HCT116 (cell line): ENCODE results near the gene ZNF287. TPM values are rescaled to one million over a fixed set of nuclear protein-coding genes. Genes with fewer than 3 reads are reported as not detected.

Experiments used
- ATAC-seq: fragments of 200-7000 bp; cut with Tn5 transposase; 2 replicates; pipeline ENCODE4 v1.9.1; 2020; ENCODE audit warnings: mild to moderate bottlenecking, moderate library complexity
- BruUV-seq: library from RNA; stranded (reverse); fragments of 400-500 nt; replicated peaks from 2 replicates; lab custom pipeline; 2021; lab: Mats Ljungman, UMichigan
- CTCF ChIA-PET: fragments of 300-600 bp; sonication (Branson Sonifier 250); formaldehyde crosslinking; loops from one replicate; lab custom pipeline; 2021; ENCODE audit warnings: antibody characterized with exemption; lab: Charles Lee
- POLR2A ChIA-PET: fragments of 300-600, 350-600 bp; sonication (Branson Sonifier 250); formaldehyde crosslinking; loops from one replicate; lab custom pipeline; 2021; ENCODE audit warnings: antibody characterized with exemption; lab: Charles Lee
- RAD21 ChIA-PET, 2 experiments: fragments of 300-600 bp; sonication (Branson Sonifier 250); formaldehyde crosslinking; loops; one replicate each; lab custom pipeline; 2023; ENCODE audit warnings: low total read pairs in 2 of 2; ENCODE audit not compliant: uncharacterized antibody in 2 of 2, unreplicated experiment in 2 of 2, low non-redundant PET in 1 of 2; lab: Charles Lee
- DNase-seq: peaks from one replicate; pipeline ENCODE4 v3.0.0-alpha.2; 2010; ENCODE audit warnings: low read depth, low spot score
- H2AFZ ChIP-seq: fragments of 200-600 bp; shearing (Covaris generic), sonication (generic); 2 replicates; pipeline ENCODE4 v1.6.1; 2017; ENCODE audit warnings: low read depth, mixed run types, mixed read lengths, antibody characterized with exemption, low read length; ENCODE audit not compliant: poor library complexity, severe bottlenecking
- H3K27ac ChIP-seq: 2 replicates; pipeline ENCODE4 v1.5.1; 2012; ENCODE audit warnings: low read depth, low read length
- H3K27me3 ChIP-seq: fragments of 200-600 bp; sonication (generic); 2 replicates; pipeline ENCODE4 v1.6.1; 2016; ENCODE audit warnings: mixed run types, low read length, mixed read lengths; ENCODE audit not compliant: insufficient read depth
- H3K36me3 ChIP-seq, 2 experiments: fragments of 200-500 bp in 1 of 2; fragments of 200-600 bp in 1 of 2; sonication (Bioruptor generic) in 1 of 2; sonication (generic) in 1 of 2; 2 replicates each; pipeline versions ENCODE4 v1.5.1 to v1.6.1; 2014 to 2016; ENCODE audit warnings: low read length in 2 of 2, inconsistent platforms in 1 of 2, mixed read lengths in 1 of 2, mixed run types in 1 of 2; ENCODE audit not compliant: insufficient read depth in 2 of 2, control insufficient read depth in 1 of 2
- H3K4me1 ChIP-seq, 2 experiments: fragments of 200-600 bp in 1 of 2; sonication (generic) in 1 of 2; 2 replicates each; pipeline versions ENCODE4 v1.5.1 to v1.6.1; 2012 to 2017; ENCODE audit warnings: low read length in 2 of 2, inconsistent platforms in 1 of 2, mild to moderate bottlenecking in 1 of 2, mixed read lengths in 1 of 2, mixed run types in 1 of 2, moderate library complexity in 1 of 2; ENCODE audit not compliant: insufficient read depth in 2 of 2, control insufficient read depth in 1 of 2
- H3K4me2 ChIP-seq: fragments of 200-600 bp; sonication (generic); 2 replicates; pipeline ENCODE4 v1.6.1; 2017; ENCODE audit warnings: mixed run types, low read length, mixed read lengths
- H3K4me3 ChIP-seq, 2 experiments: fragments of 200-600 bp in 1 of 2; sonication (generic) in 1 of 2; replicated peaks in 1 of 2; 2 replicates each; pipeline ENCODE4 v1.5.1; 2011 to 2016; ENCODE audit warnings: low read length in 2 of 2, control low read depth in 1 of 2, low read depth in 1 of 2, mild to moderate bottlenecking in 1 of 2, mixed read lengths in 1 of 2, mixed run types in 1 of 2
- H3K79me2 ChIP-seq: fragments of 200-600 bp; sonication (generic); 2 replicates; pipeline ENCODE4 v1.6.1; 2017; ENCODE audit warnings: mild to moderate bottlenecking, mixed run types, low read length, moderate library complexity, mixed read lengths; ENCODE audit not compliant: insufficient read depth
- H3K9ac ChIP-seq: fragments of 200-600 bp; sonication (generic); 2 replicates; pipeline ENCODE4 v1.6.1; 2016; ENCODE audit warnings: low read length, mixed read lengths
- H3K9me2 ChIP-seq: fragments of 200-600 bp; sonication (generic), shearing (Covaris generic); 2 replicates; pipeline ENCODE4 v1.6.1; 2017; ENCODE audit warnings: mixed run types, mild to moderate bottlenecking, moderate library complexity; ENCODE audit not compliant: insufficient read depth
- H3K9me3 ChIP-seq, 2 experiments: fragments of 200-500 bp in 1 of 2; fragments of 200-600 bp in 1 of 2; sonication (Bioruptor generic) in 1 of 2; sonication (generic) in 1 of 2; 2 replicates each; pipeline ENCODE4 v1.6.1; 2014 to 2017; ENCODE audit warnings: low read length in 2 of 2, mixed read lengths in 2 of 2, inconsistent platforms in 1 of 2, low read depth in 1 of 2, mild to moderate bottlenecking in 1 of 2, mixed run types in 1 of 2, moderate library complexity in 1 of 2; ENCODE audit not compliant: control insufficient read depth in 1 of 2, insufficient read depth in 1 of 2
- H4K20me1 ChIP-seq: fragments of 200-600 bp; sonication (generic), shearing (Covaris generic); 2 replicates; pipeline ENCODE4 v1.6.1; 2017; ENCODE audit warnings: mixed run types, mild to moderate bottlenecking, moderate library complexity; ENCODE audit not compliant: insufficient read depth
- ATF3 ChIP-seq: IDR thresholded peaks from 2 replicates; pipeline ENCODE4 v1.6.1; 2012
- CBX3 ChIP-seq: IDR thresholded peaks from 2 replicates; pipeline ENCODE4 v1.6.1; 2012; ENCODE audit warnings: low read depth
- CTCF ChIP-seq, 3 experiments: fragments of 200-600 bp in 1 of 3; sonication (generic) in 1 of 3; IDR thresholded peaks in 2 of 3; conservative IDR thresholded peaks in 1 of 3; 2 replicates each; pipeline ENCODE4 v1.5.1; 2012 to 2017; ENCODE audit warnings: low read depth in 2 of 3, low read length in 2 of 3, antibody characterized with exemption in 1 of 3, borderline replicate concordance in 1 of 3, control low read depth in 1 of 3, mild to moderate bottlenecking in 1 of 3, mixed read lengths in 1 of 3, mixed run types in 1 of 3, moderate library complexity in 1 of 3; ENCODE audit not compliant: insufficient read depth in 1 of 3
- EGR1 ChIP-seq: IDR thresholded peaks from 2 replicates; pipeline ENCODE4 v1.6.1; 2012; ENCODE audit warnings: low read depth
- ELF1 ChIP-seq: IDR thresholded peaks from 2 replicates; pipeline ENCODE4 v1.6.1; 2012; ENCODE audit warnings: low read depth, borderline replicate concordance
- EZH2 ChIP-seq: fragments of 200-600 bp; sonication (generic); IDR thresholded peaks from 2 replicates; pipeline ENCODE4 v1.6.1; 2017; ENCODE audit warnings: antibody characterized with exemption, mixed run types
- JUND ChIP-seq: IDR thresholded peaks from 2 replicates; pipeline ENCODE4 v1.6.1; 2012
- POLR2AphosphoS5 ChIP-seq: IDR thresholded peaks from 2 replicates; pipeline ENCODE4 v1.6.1; 2011; ENCODE audit warnings: mild to moderate bottlenecking, low read depth, low read length, moderate library complexity
- RAD21 ChIP-seq: IDR thresholded peaks from 2 replicates; pipeline ENCODE4 v1.6.1; 2012; ENCODE audit warnings: low read depth, mild to moderate bottlenecking
- SP1 ChIP-seq: IDR thresholded peaks from 2 replicates; pipeline ENCODE4 v1.6.1; 2012; ENCODE audit warnings: low read depth
- TCF7L2 ChIP-seq: IDR thresholded peaks from 2 replicates; pipeline ENCODE4 v1.7.0; 2011; ENCODE audit warnings: borderline replicate concordance, inconsistent platforms; ENCODE audit not compliant: insufficient read depth, insufficient read length; ENCODE audit errors: extremely low read depth
- ZBTB33 ChIP-seq: IDR thresholded peaks from 2 replicates; pipeline ENCODE4 v1.6.1; 2011; ENCODE audit warnings: mild to moderate bottlenecking, low read length, moderate library complexity; ENCODE audit not compliant: insufficient replicate concordance; ENCODE audit errors: extremely low read depth
- ZFX ChIP-seq: fragments of 450-650 bp; IDR thresholded peaks from 2 replicates; pipeline ENCODE4 v1.6.1; 2017
- ZNF274 ChIP-seq: fragments of 200-500 bp; sonication (Bioruptor generic); IDR thresholded peaks from 2 replicates; pipeline ENCODE4 v1.6.1; 2014; ENCODE audit warnings: mild to moderate bottlenecking, low read depth, low read length, inconsistent platforms
- intact Hi-C: fragments of 100-400 bp; cut with micrococcal nuclease; formaldehyde crosslinking; loops from 2 replicates; pipeline ENCODE4 v1.10.0; 2022
- total RNA-seq: library from RNA; stranded (reverse); gene quantifications from one replicate; pipeline ENCODE4 v1.2.1, GENCODE V29; 2021; ENCODE audit not compliant: unreplicated experiment

The ZNF287 gene
- total RNA-seq, 1 experiment from 2014 or later: not detected

GRCh38 chr17:16534236-16534635 lies 34.8 kb downstream of the ZNF287 start:
- H3K27me3 ChIP-seq: no peaks in the 10 kb centered on the region
- ChIA-PET CTCF (no interaction called here), POLR2A (no interaction called here), RAD21 (no interaction called here)
- no peaks in the 10 kb centered on the region for H3K79me2 ChIP-seq
- intact Hi-C loops: no loop called here
- H2AFZ ChIP-seq: no peak overlapping the region
- peaks cover 0 to 5% of the 10 kb centered on the region in 2 experiments; a peak in 1 of 4 replicates for H3K4me1 ChIP-seq
- no peak for DNase-seq
- no peak overlapping the region for H3K27ac ChIP-seq
- H3K9me3 ChIP-seq: 0 out of 4 replicates have a peak, but pooled peaks cover 0 to under 1% of the 10 kb centered on the region in 2 experiments
- TF ChIP-seq SP1 (no peak), ZBTB33 (no peak), JUND (no peak), ZNF274 (no peak), CTCF (IDR thresholded peaks at IDR 0.05 in 2 of 3, conservative IDR thresholded peaks at IDR 0.05 in 1 of 3; ENCODE audit: borderline replicate concordance in 1 of 3, insufficient read depth in 1 of 3, low read depth in 2 of 3, low read length in 2 of 3) (no peak), ATF3 (no peak), EZH2 (no peak), EGR1 (no peak), ELF1 (no peak), CBX3 (no peak), POLR2AphosphoS5 (no peak), ZFX (no peak), RAD21 (no peak), TCF7L2 (no peak)
- H3K9me2 ChIP-seq: no peaks in the 10 kb centered on the region
- H3K9ac ChIP-seq: no peak overlapping the region
- BruUV-seq: no TSS peak
- H3K4me2 ChIP-seq: no peak overlapping the region
- H3K4me3 ChIP-seq: no peak overlapping the region
- no peaks in the 10 kb centered on the region for H4K20me1 ChIP-seq
- H3K36me3 ChIP-seq: no peaks in the 10 kb centered on the region
- ATAC-seq: no peak
